ENCODE results near the gene OPN3.

Gene OPN3

DNA sequence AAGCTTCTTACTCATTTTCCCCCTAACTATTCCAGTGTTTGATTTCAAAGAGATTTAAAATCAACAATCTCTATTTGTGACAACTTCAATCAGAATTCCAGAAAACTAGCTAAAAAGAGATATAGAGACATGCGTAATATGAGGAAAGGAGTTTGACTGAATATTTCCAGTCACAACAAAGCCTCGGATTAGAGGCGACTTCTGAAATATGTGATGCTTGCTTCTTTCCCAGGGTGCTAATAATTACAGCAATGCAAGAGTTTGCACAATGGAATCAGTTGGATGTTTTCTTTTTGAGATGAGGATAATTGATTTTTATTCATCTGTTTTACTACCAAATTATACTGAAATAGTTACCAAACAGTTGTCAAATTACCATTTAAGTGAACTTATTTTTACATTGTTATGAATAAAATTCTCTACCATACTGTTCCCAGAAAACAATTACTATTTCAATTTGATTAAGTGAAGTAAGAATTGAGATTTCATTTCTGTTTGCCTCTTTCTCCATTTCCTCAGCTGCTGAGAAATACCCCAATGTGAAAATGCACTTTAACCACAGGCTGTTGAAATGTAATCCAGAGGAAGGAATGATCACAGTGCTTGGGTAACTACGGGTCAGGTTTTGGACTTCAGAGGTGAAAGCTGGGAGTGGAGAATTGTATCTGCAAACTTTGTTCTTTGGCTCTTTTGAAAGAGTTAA, 79.9 kb downstream of the OPN3 start:
- peaks cover 4% of the 10 kb centered on the region for H3K36me3 ChIP-seq (ENCODE audit: control insufficient read depth, insufficient read depth, low read length)
- no peak overlapping the region for H3K4me3 ChIP-seq (replicated peaks; ENCODE audit: low read depth, low read length)
- TF ChIP-seq, protein P1, sequence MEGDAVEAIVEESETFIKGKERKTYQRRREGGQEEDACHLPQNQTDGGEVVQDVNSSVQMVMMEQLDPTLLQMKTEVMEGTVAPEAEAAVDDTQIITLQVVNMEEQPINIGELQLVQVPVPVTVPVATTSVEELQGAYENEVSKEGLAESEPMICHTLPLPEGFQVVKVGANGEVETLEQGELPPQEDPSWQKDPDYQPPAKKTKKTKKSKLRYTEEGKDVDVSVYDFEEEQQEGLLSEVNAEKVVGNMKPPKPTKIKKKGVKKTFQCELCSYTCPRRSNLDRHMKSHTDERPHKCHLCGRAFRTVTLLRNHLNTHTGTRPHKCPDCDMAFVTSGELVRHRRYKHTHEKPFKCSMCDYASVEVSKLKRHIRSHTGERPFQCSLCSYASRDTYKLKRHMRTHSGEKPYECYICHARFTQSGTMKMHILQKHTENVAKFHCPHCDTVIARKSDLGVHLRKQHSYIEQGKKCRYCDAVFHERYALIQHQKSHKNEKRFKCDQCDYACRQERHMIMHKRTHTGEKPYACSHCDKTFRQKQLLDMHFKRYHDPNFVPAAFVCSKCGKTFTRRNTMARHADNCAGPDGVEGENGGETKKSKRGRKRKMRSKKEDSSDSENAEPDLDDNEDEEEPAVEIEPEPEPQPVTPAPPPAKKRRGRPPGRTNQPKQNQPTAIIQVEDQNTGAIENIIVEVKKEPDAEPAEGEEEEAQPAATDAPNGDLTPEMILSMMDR (IDR thresholded peaks at IDR 0.05; ENCODE audit: insufficient read depth, low read length, poor library complexity, severe bottlenecking), result no peak
- no peaks in the 10 kb centered on the region for H3K27me3 ChIP-seq (replicated peaks; ENCODE audit: control insufficient read depth, insufficient read depth, low read length)
- DNase-seq (ENCODE audit: extremely low read depth, insufficient read length), result no peak

GRCh38 chr1:241557551-241558193, 82.5 kb downstream of the OPN3 start:
- TF ChIP-seq, protein P1 (IDR thresholded peaks at IDR 0.05; ENCODE audit: insufficient read depth, low read length, poor library complexity, severe bottlenecking), result no peak

DNA sequence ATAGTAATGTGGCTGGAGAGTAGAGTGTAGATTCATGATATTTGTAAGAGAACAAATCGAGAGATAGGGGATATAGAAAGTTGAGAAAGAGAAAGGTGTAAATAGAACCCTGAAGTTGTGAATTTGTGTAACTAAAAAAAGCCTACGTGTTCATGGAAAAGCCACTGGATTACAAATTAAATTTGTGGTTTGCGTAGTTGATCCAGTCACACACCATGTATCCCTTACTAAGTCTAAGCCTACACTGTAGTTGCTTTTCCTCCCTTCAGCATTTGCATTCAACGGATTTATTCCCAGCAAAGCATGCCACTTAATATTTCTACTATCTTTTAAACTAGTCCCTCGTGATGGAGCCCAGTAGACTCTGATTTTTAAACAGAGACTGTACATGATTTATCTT, 83.1 kb downstream of the OPN3 start:
- DNase-seq (ENCODE audit: extremely low read depth, insufficient read length), result no peak
- TF ChIP-seq, protein P1 (IDR thresholded peaks at IDR 0.05; ENCODE audit: insufficient read depth, low read length, poor library complexity, severe bottlenecking), result no peak
- Histone ChIP-seq H3K36me3 (ENCODE audit: control insufficient read depth, insufficient read depth, low read length) (no peaks in the 10 kb centered on the region; the same call in 1 of the 2 replicates), H3K4me3 (replicated peaks; ENCODE audit: low read depth, low read length) (no peak overlapping the region), H3K27me3 (replicated peaks; ENCODE audit: control insufficient read depth, insufficient read depth, low read length) (no peaks in the 10 kb centered on the region)

More at GRCh38 chr1:241557551-241558193, 82.5 kb downstream of the OPN3 start:
- H3K36me3 ChIP-seq (ENCODE audit: control insufficient read depth, insufficient read depth, low read length), result peaks cover 3% of the 10 kb centered on the region
- no peak overlapping the region for H3K4me3 ChIP-seq (replicated peaks; ENCODE audit: low read depth, low read length)
- DNase-seq (ENCODE audit: extremely low read depth, insufficient read length), result no peak
- H3K27me3 ChIP-seq (replicated peaks; ENCODE audit: control insufficient read depth, insufficient read depth, low read length), result no peaks in the 10 kb centered on the region

GRCh38 chr1:241555526-241555925, 84.6 kb downstream of the OPN3 start:
- DNase-seq (ENCODE audit: extremely low read depth, insufficient read length), result no peak
- Histone ChIP-seq H3K27me3 (replicated peaks; ENCODE audit: control insufficient read depth, insufficient read depth, low read length) (no peaks in the 10 kb centered on the region), H3K4me3 (replicated peaks; ENCODE audit: low read depth, low read length) (no peak overlapping the region), H3K36me3 (ENCODE audit: control insufficient read depth, insufficient read depth, low read length) (no peaks in the 10 kb centered on the region; the same call in 1 of the 2 replicates)
- TF ChIP-seq, protein P1 (IDR thresholded peaks at IDR 0.05; ENCODE audit: insufficient read depth, low read length, poor library complexity, severe bottlenecking), result no peak

- no peaks in the 10 kb centered on the region; the same call in 1 of the 2 replicates for H3K36me3 ChIP-seq (ENCODE audit: control insufficient read depth, insufficient read depth, low read length)
- DNase-seq (ENCODE audit: extremely low read depth, insufficient read length), result no peak
- no peaks in the 10 kb centered on the region for H3K27me3 ChIP-seq (replicated peaks; ENCODE audit: control insufficient read depth, insufficient read depth, low read length)
- TF ChIP-seq, protein P1 (IDR thresholded peaks at IDR 0.05; ENCODE audit: insufficient read depth, low read length, poor library complexity, severe bottlenecking), result no peak
- no peak overlapping the region for H3K4me3 ChIP-seq (replicated peaks; ENCODE audit: low read depth, low read length)
Measured at GRCh38 chr1:241553886-241554592, 86.1 kb downstream of the OPN3 start.
